BJ (cell line): Measurements from ENCODE around the gene SLC39A6. TPM values are rescaled to one million over a fixed set of nuclear protein-coding genes. Genes with fewer than 3 reads are reported as not detected.
"Not testable (repeated sequence)": the region's sequence is repeated elsewhere in the genome, so short reads cannot be mapped to it uniquely, and the experiment has no call there.

Source experiments
- CTCF ChIA-PET: fragments of 350-600 bp; formaldehyde crosslinking; extraction: SDS; loops from one replicate; lab custom pipeline; 2021; ENCODE audit warnings: antibody characterized with exemption, inconsistent platforms; lab: Yijun Ruan, JAX
- POLR2A ChIA-PET: fragments of 300-600 bp; sonication (Branson Sonifier 250); formaldehyde crosslinking; extraction: SDS; loops from one replicate; lab custom pipeline; 2021; ENCODE audit warnings: antibody characterized with exemption; lab: Charles Lee
- DNase-seq: peaks from one replicate; pipeline ENCODE4 v3.0.0-alpha.2; 2011; ENCODE audit warnings: low read depth
- H3K27me3 ChIP-seq: 2 replicates; pipeline ENCODE4 v1.6.0; 2011; ENCODE audit warnings: low read length; ENCODE audit not compliant: control insufficient read depth, insufficient read depth
- H3K36me3 ChIP-seq: 2 replicates; pipeline ENCODE4 v1.5.1; 2011; ENCODE audit warnings: low read length; ENCODE audit not compliant: control insufficient read depth, insufficient read depth
- H3K4me3 ChIP-seq: 2 replicates; pipeline ENCODE4 v1.5.1; 2011; ENCODE audit warnings: low read depth, mild to moderate bottlenecking, control low read depth, low read length
- polyA plus RNA-seq: library from polyadenylated mRNA; depleted of rRNA; stranded (reverse); fragments of >200 nt; gene quantifications from 2 replicates; pipeline ENCODE4 v1.2.3, GENCODE V29; 2011
- TF ChIP-seq, protein P1 (sequence below): IDR thresholded peaks from 2 replicates; pipeline ENCODE4 v1.5.1; 2011; ENCODE audit warnings: low read depth, mild to moderate bottlenecking, control low read depth, inconsistent platforms, low read length, moderate library complexity; ENCODE audit not compliant: insufficient read depth

The SLC39A6 gene
- polyA plus RNA-seq, 1 experiment: 99.2 TPM

DNA sequence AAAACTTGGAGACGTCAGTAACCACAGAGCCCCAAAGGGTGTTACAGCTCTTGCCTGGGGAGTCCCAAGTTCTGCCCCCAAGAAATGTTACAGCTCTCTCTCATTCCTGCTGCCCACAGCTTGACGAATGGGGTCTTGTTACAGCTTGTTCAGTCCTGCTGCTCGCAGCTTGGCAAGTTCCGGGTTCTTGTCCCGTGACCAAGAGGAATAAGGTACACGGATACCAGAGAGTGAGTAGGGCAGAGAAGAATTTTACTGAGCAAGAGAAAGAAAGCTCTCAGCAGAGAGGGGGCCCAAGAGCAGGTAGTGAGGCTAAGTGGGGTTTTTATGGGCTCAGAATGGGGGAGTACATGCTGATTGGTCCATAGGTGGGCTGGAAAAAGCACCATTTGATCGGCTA is 27.2 kb downstream of the SLC39A6 start:
- TF ChIP-seq, protein P1, sequence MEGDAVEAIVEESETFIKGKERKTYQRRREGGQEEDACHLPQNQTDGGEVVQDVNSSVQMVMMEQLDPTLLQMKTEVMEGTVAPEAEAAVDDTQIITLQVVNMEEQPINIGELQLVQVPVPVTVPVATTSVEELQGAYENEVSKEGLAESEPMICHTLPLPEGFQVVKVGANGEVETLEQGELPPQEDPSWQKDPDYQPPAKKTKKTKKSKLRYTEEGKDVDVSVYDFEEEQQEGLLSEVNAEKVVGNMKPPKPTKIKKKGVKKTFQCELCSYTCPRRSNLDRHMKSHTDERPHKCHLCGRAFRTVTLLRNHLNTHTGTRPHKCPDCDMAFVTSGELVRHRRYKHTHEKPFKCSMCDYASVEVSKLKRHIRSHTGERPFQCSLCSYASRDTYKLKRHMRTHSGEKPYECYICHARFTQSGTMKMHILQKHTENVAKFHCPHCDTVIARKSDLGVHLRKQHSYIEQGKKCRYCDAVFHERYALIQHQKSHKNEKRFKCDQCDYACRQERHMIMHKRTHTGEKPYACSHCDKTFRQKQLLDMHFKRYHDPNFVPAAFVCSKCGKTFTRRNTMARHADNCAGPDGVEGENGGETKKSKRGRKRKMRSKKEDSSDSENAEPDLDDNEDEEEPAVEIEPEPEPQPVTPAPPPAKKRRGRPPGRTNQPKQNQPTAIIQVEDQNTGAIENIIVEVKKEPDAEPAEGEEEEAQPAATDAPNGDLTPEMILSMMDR: no peak
- no peaks in the 10 kb centered on the region for H3K36me3 ChIP-seq
- DNase-seq: no peak
- ChIA-PET CTCF (interaction anchor here (0.9 to 2.1 kb wide), 2 partner anchors 178 to 182 kb away, joined by 4 to 6 read pairs; no protein-coding TSS in a partner anchor), POLR2A (no interaction called here)
- no peaks in the 10 kb centered on the region for H3K27me3 ChIP-seq
- H3K4me3 ChIP-seq: no peak overlapping the region

DNA sequence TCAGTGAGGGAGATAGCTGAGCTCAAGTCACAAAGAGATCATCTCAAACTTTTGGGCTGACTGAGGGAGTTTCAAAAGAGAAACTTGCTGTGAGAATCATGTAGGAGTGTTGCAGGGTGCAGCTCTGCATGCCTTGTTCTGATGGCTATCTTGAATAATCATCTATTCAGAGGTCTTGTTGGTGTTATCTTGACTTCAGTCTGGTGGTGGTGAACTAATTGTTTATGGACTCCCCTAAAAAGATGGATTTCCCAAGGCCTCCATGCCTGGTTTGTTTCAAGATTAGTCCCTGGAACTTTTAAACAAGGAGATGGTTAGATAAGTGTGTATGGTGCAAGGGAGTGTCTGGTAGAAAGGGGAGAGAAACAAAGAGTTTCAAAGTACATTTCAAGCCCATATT is 29.8 kb downstream of the SLC39A6 start:
- Histone ChIP-seq H3K27me3 (no peaks in the 10 kb centered on the region), H3K36me3 (no peaks in the 10 kb centered on the region), H3K4me3 (no peak overlapping the region)
- ChIA-PET CTCF (interaction anchor here (0.6 kb wide), 2 partner anchors 24 to 80 kb away, joined by 3 to 4 read pairs; no protein-coding TSS in a partner anchor), POLR2A (no interaction called here)
- TF ChIP-seq, protein P1: no peak
- no peak for DNase-seq

DNA sequence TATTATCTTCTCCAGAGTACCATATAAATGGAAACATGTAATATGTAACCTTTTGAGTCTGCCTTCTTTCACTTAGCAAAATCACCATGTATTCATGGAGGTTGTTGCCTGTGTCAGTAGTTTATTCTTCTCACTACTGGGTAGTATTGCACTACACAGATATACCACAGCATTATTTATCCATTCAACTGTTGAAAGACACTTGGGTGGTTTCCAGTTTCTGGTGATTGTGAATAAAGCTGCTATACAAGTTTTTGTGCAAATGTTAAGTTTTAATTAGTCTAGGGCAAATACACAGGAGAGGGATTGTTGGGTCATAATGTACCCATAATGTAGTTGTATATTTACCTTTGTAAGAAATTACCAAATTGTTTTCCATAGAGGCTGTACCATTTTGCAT is 32.2 kb downstream of the SLC39A6 start:
- H3K4me3 ChIP-seq: no peak overlapping the region
- CTCF ChIA-PET: interaction anchor here (3.0 to 4.8 kb wide), 2 partner anchors 184 to 189 kb away, joined by 12 to 67 read pairs; no protein-coding TSS in a partner anchor
- POLR2A ChIA-PET: no interaction called here
- TF ChIP-seq, protein P1: no peak
- H3K27me3 ChIP-seq: no peaks in the 10 kb centered on the region
- DNase-seq: no peak
- H3K36me3 ChIP-seq: no peaks in the 10 kb centered on the region

DNA sequence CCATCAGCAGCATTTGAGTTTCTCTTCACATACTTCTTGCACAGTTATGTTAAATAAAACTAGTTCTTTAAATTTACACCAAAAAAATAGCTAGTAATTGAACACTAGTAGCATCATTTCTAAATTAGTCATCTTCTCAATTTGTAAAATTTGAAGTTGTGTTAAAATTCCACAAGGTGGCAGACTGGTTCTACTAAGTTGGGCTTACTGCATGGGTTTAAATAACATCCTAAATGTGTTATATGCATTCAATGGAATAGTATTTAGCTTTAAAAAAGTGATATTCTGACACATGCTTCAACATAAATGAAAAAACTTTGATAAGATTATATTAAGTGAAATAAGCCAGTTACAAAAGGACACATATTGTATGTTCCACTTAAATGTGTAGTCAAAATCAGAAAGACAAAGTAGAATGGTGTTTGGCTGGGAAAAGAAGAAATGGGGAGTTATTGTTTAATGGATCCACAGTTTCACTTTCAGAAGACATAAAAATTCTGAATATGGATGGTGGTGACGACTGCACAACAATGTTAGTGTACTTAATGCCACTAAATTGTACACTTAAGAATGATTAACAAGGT is 33.1 kb downstream of the SLC39A6 start:
- no peaks in the 10 kb centered on the region for H3K36me3 ChIP-seq
- peak; percentile 18 for DNase-seq
- TF ChIP-seq, protein P1: peak; percentile 41
- ChIA-PET CTCF (interaction anchor here (0.8 to 4.8 kb wide), 17 partner anchors 10 to 592 kb away, joined by 3 to 67 read pairs (median 4); no protein-coding TSS in a partner anchor), POLR2A (interaction anchor here (0.6 to 1.0 kb wide), 2 partner anchors 198 to 596 kb away, joined by 3 read pairs; no protein-coding TSS in a partner anchor)
- no peaks in the 10 kb centered on the region for H3K27me3 ChIP-seq
- no peak overlapping the region for H3K4me3 ChIP-seq

DNA sequence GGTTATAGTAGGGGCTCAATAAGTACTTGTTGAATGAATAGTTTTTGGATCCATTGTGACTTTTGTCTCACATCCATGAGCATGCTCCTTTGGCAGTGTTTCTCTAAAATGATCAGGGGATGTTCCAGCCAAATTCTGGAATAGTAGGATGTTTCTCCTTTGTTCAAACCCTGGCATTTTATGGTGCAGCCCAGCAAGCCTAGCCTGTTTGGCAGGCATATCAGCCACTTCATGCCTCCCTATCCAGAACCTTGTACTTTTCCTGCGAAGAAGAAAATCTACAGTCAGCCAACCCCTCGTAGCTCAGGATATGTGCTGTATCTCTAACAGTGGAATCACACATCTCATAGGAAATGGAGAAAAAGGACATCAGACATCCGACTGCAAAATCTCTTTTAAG is 34.7 kb downstream of the SLC39A6 start:
- POLR2A ChIA-PET: no interaction called here
- CTCF ChIA-PET: interaction anchor here (1.8 to 4.8 kb wide), 5 partner anchors 9 to 478 kb away, joined by 5 to 67 read pairs (median 9); no protein-coding TSS in a partner anchor
- Histone ChIP-seq H3K4me3 (no peak overlapping the region), H3K36me3 (no peaks in the 10 kb centered on the region), H3K27me3 (no peaks in the 10 kb centered on the region)
- DNase-seq: no peak
- TF ChIP-seq, protein P1: no peak

DNA sequence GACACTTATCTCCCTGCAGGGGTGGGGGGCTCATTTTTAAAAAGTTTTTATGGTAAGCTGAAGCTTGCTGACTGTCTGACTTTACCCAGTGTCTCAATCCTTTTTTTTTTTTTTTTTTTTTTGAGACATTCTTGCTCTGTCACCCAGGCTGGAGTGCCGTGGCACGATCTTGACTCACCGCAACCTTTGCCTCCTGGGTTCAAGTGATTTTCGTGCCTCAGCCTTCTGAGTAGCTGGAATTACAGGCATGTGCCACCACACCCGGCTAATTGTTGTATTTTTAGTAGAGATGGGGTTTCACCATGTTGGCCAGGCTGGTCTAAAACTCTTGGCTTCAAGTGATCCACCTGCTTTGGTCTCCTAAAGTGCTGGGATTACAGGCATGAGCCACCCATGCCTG is 37.0 kb downstream of the SLC39A6 start:
- DNase-seq, H3K27me3 ChIP-seq, H3K4me3 ChIP-seq, POLR2A ChIA-PET, H3K36me3 ChIP-seq: not testable (repeated sequence)
- CTCF ChIA-PET: interaction anchor here (1.1 to 1.4 kb wide), 2 partner anchors 74 to 192 kb away, joined by 3 to 6 read pairs; no protein-coding TSS in a partner anchor
